Testis (tissue), 3 donors: ENCODE data around the gene KRT81. TPM values are rescaled to one million over a fixed set of nuclear protein-coding genes. Genes with fewer than 3 reads are reported as not detected.

Source experiments
- DNase-seq: peaks from one replicate; pipeline ENCODE4 v3.0.0-alpha.2; 2019
- H3K27ac ChIP-seq, 2 donors: fragments of 200-600 bp; sonication (generic); one replicate each; pipeline ENCODE4 v1.5.1; 2019
- H3K27me3 ChIP-seq: fragments of 200-600 bp; sonication (generic); one replicate; pipeline ENCODE4 v1.5.1; 2019
- H3K36me3 ChIP-seq: fragments of 200-600 bp; sonication (generic); one replicate; pipeline ENCODE4 v1.5.1; 2017; ENCODE audit warnings: low read depth; ENCODE audit errors: missing control alignments
- H3K4me1 ChIP-seq: fragments of 200-600 bp; sonication (generic); one replicate; pipeline ENCODE4 v1.5.1; 2019
- H3K4me3 ChIP-seq, 2 donors: fragments of 200-600 bp; sonication (generic); one replicate each; pipeline ENCODE4 v1.5.1; 2017 to 2019
- H3K9me3 ChIP-seq: fragments of 200-600 bp; sonication (generic); one replicate; pipeline ENCODE4 v1.5.1; 2017
- CTCF ChIP-seq, 3 experiments: fragments of 450-650 bp in 2 of 3; fragments of 200-600 bp in 1 of 3; sonication (generic) in 1 of 3; IDR thresholded peaks; one replicate each; pipeline ENCODE4 v1.5.1; 2016 to 2019; ENCODE audit warnings: antibody characterized with exemption in 3 of 3, mild to moderate bottlenecking in 2 of 3, moderate library complexity in 1 of 3
- POLR2A ChIP-seq: fragments of 450-650 bp; IDR thresholded peaks from one replicate; pipeline ENCODE4 v1.6.1; 2017; ENCODE audit warnings: antibody characterized with exemption, mild to moderate bottlenecking, moderate library complexity
- WGBS, 2 donors: methylation state at CpG; one replicate each; pipeline ENCODE4 v1.1.5; 2018; 5-methylcytosine and 5-hydroxymethylcytosine counted together
- intact Hi-C: fragments of 100-400 bp; cut with DNase I; formaldehyde crosslinking; loops from one replicate; pipeline ENCODE4 v1.15.1; 2023; ENCODE audit warnings: low total_unique reads
- polyA plus RNA-seq: library from polyadenylated mRNA; stranded (reverse); fragments of 350-450 nt; fragmentation: Illumina TruSeq; extraction: RNeasy Lipid Tissue Mini Kit (QIAGEN cat#74804); gene quantifications from one replicate; pipeline ENCODE4 v1.2.3, GENCODE V29; 2014; ENCODE audit warnings: low read depth, low replicate concordance; ENCODE audit not compliant: insufficient read depth
- total RNA-seq, 2 donors: library from RNA; depleted of rRNA; stranded (reverse); fragments of >200 nt; gene quantifications; one replicate each; pipeline ENCODE4 v1.2.3, GENCODE V29; 2016

The KRT81 gene
- total and polyA plus RNA-seq, 3 donors from 2014 or later = 0.74 TPM; not detected in 2

- Histone ChIP-seq H3K9me3 (no peaks in the 10 kb centered on the region), H3K4me1 (no peaks in the 10 kb centered on the region), H3K36me3 (no peaks in the 10 kb centered on the region), H3K27me3 (no peaks in the 10 kb centered on the region), H3K4me3 (no peak overlapping the region), H3K27ac (no peak overlapping the region)
- TF ChIP-seq CTCF (IDR thresholded peaks at IDR 0.05) (no peak), POLR2A (no peak)
- no peak for DNase-seq
- 31 to 48% methylated on average over 16 to 52 of the region's 52 CpGs for WGBS, 2 donors
- intact Hi-C loops = no loop called here
Observed at GRCh38 chr12:52250048-52250990, 41.0 kb downstream of the KRT81 start.

GRCh38 chr12:52249511-52250047, 41.8 kb downstream of the KRT81 start:
- H3K4me3 ChIP-seq = no peak overlapping the region
- H3K27ac ChIP-seq = no peak overlapping the region
- WGBS, 2 donors = 55 to 81% methylated on average over 1 to 2 of the region's 2 CpGs
- TF ChIP-seq CTCF (IDR thresholded peaks at IDR 0.05) (no peak), POLR2A (no peak)
- no peak for DNase-seq
- no peaks in the 10 kb centered on the region for H3K4me1 ChIP-seq
- no peaks in the 10 kb centered on the region for H3K36me3 ChIP-seq
- H3K9me3 ChIP-seq = no peaks in the 10 kb centered on the region
- intact Hi-C loops = no loop called here
- H3K27me3 ChIP-seq = no peaks in the 10 kb centered on the region

GRCh38 chr12:52248541-52249461, 42.5 kb downstream of the KRT81 start:
- TF ChIP-seq POLR2A (no peak), CTCF (IDR thresholded peaks at IDR 0.05) (no peak)
- H3K4me1 ChIP-seq = no peaks in the 10 kb centered on the region

GRCh38 chr12:52247622-52248540, 43.5 kb downstream of the KRT81 start:
- Histone ChIP-seq H3K4me1 (no peaks in the 10 kb centered on the region), H3K9me3 (no peaks in the 10 kb centered on the region), H3K27ac (no peak overlapping the region), H3K36me3 (no peaks in the 10 kb centered on the region), H3K27me3 (no peaks in the 10 kb centered on the region), H3K4me3 (no peak overlapping the region)
- 73 to 77% methylated on average over 10 of the region's 10 CpGs for WGBS, 2 donors
- intact Hi-C loops = no loop called here
- no peak for DNase-seq
- TF ChIP-seq CTCF (IDR thresholded peaks at IDR 0.05) (no peak), POLR2A (no peak)

More at GRCh38 chr12:52248541-52249461, 42.5 kb downstream of the KRT81 start:
- 89 to 90% methylated on average over 13 to 18 of the region's 18 CpGs for WGBS, 2 donors
- H3K9me3 ChIP-seq = no peaks in the 10 kb centered on the region
- H3K27ac ChIP-seq = no peak overlapping the region
- intact Hi-C loops = no loop called here
- DNase-seq = no peak
- H3K36me3 ChIP-seq = no peaks in the 10 kb centered on the region
- H3K4me3 ChIP-seq = no peak overlapping the region
- H3K27me3 ChIP-seq = no peaks in the 10 kb centered on the region
